HepG2 (cell line): Measurements from ENCODE around the gene WDR81. TPM values are rescaled to one million over a fixed set of nuclear protein-coding genes. Genes with fewer than 3 reads are reported as not detected.

Experiments used
- ARHGAP35 ChIP-seq: sonication (generic); formaldehyde crosslinking; IDR thresholded peaks from 2 replicates; pipeline ENCODE4 v1.9.0; 2022; ENCODE audit warnings: mild to moderate bottlenecking, inconsistent platforms, moderate library complexity, missing genetic modification reagents, borderline replicate concordance
- GZF1 ChIP-seq: sonication (generic); formaldehyde crosslinking; IDR thresholded peaks from 2 replicates; pipeline ENCODE4 v1.5.1; 2020; ENCODE audit warnings: mild to moderate bottlenecking, missing genetic modification reagents
- KDM3A ChIP-seq: IDR thresholded peaks from 2 replicates; pipeline ENCODE4 v1.6.1; 2018; ENCODE audit warnings: low read depth, missing compliant biosample characterization
- KLF13 ChIP-seq: sonication (generic); formaldehyde crosslinking; IDR thresholded peaks from 2 replicates; pipeline ENCODE4 v1.4.0; 2020; ENCODE audit warnings: mild to moderate bottlenecking, missing genetic modification reagents
- MAFG ChIP-seq: sonication (generic); formaldehyde crosslinking; IDR thresholded peaks from 2 replicates; pipeline ENCODE4 v1.5.1; 2020; ENCODE audit warnings: mild to moderate bottlenecking, missing genetic modification reagents
- NRL ChIP-seq: sonication (generic); formaldehyde crosslinking; IDR thresholded peaks from 2 replicates; pipeline ENCODE4 v1.5.0; 2020; ENCODE audit warnings: missing genetic modification reagents, mild to moderate bottlenecking, moderate library complexity, borderline replicate concordance
- RAD51 ChIP-seq: fragments of 450-650 bp; IDR thresholded peaks from 2 replicates; pipeline ENCODE4 v1.6.1; 2016; ENCODE audit warnings: borderline replicate concordance
- SMARCE1 ChIP-seq: fragments of 450-650 bp; IDR thresholded peaks from 2 replicates; pipeline ENCODE4 v1.6.1; 2017; ENCODE audit warnings: borderline replicate concordance
- TFE3 ChIP-seq: IDR thresholded peaks from 2 replicates; pipeline ENCODE4 v1.6.1; 2016
- ZBTB38 ChIP-seq: sonication (generic); formaldehyde crosslinking; IDR thresholded peaks from 2 replicates; pipeline ENCODE4 v1.5.1; 2020; ENCODE audit warnings: mild to moderate bottlenecking, missing genetic modification reagents
- ZNF264 ChIP-seq: sonication (generic); formaldehyde crosslinking; IDR thresholded peaks from 2 replicates; pipeline ENCODE4 v1.4.0; 2020; ENCODE audit warnings: missing genetic modification reagents
- ZNF282 ChIP-seq: fragments of 450-650 bp; IDR thresholded peaks from 2 replicates; pipeline ENCODE4 v1.6.1; 2018; ENCODE audit not compliant: partially characterized antibody
- ZNF441 ChIP-seq: sonication (generic); formaldehyde crosslinking; IDR thresholded peaks from 2 replicates; pipeline ENCODE4 v1.7.0; 2021; ENCODE audit warnings: missing genetic modification reagents, borderline replicate concordance
- ZNF687 ChIP-seq: sonication (generic); formaldehyde crosslinking; IDR thresholded peaks from 2 replicates; pipeline ENCODE4 v1.5.1; 2020; ENCODE audit warnings: mild to moderate bottlenecking, missing genetic modification reagents, moderate library complexity
- ZNF784 ChIP-seq: sonication (generic); formaldehyde crosslinking; IDR thresholded peaks from 2 replicates; pipeline ENCODE4 v1.5.1; 2020; ENCODE audit warnings: missing genetic modification reagents, mild to moderate bottlenecking, borderline replicate concordance
- polyA plus RNA-seq, 8 experiments: library from polyadenylated mRNA; depleted of rRNA in 3 of 8; stranded (reverse) in 7 of 8; unstranded in 1 of 8; fragments of >200 nt; fragmentation: Illumina TruSeq in 4 of 8; extraction: Trizol in 4 of 8; gene quantifications; 2 replicates each; pipeline versions ENCODE4 v1.2.1 to v1.2.3, GENCODE V29; 2011 to 2016; ENCODE audit warnings: low read depth in 4 of 8, missing spikeins in 1 of 8, mixed read lengths in 1 of 8; ENCODE audit not compliant: insufficient read depth in 1 of 8
- total RNA-seq, 5 experiments: library from RNA; depleted of rRNA; stranded (reverse); fragments of >200 nt; fragmentation: Illumina TruSeq; extraction: Trizol; gene quantifications; 2 replicates each; pipeline ENCODE4 v1.2.3, GENCODE V29; 2016; ENCODE audit warnings: low read depth in 1 of 5
- TF ChIP-seq, protein P1 (sequence below): IDR thresholded peaks from 2 replicates; pipeline ENCODE4 v1.6.1; 2016; ENCODE audit warnings: missing biosample characterization, missing genetic modification reagents, low read depth
- TF ChIP-seq, protein P2 (sequence below): sonication (generic); formaldehyde crosslinking; conservative IDR thresholded peaks from 2 replicates; pipeline ENCODE4 v1.4.0; 2020; ENCODE audit warnings: missing genetic modification reagents
- TF ChIP-seq, protein P3 (sequence below): sonication (generic); formaldehyde crosslinking; IDR thresholded peaks from 2 replicates; pipeline ENCODE4 v1.5.0; 2020; ENCODE audit warnings: mild to moderate bottlenecking, low read depth, missing genetic modification reagents, borderline replicate concordance

WDR81 gene
- total and polyA plus RNA-seq, 2 of the 13 experiments (the other 11 are each of a cell fraction or from before 2014, with no cell fraction given), result 9.1 to 16.7 TPM

- TF ChIP-seq, protein P1, sequence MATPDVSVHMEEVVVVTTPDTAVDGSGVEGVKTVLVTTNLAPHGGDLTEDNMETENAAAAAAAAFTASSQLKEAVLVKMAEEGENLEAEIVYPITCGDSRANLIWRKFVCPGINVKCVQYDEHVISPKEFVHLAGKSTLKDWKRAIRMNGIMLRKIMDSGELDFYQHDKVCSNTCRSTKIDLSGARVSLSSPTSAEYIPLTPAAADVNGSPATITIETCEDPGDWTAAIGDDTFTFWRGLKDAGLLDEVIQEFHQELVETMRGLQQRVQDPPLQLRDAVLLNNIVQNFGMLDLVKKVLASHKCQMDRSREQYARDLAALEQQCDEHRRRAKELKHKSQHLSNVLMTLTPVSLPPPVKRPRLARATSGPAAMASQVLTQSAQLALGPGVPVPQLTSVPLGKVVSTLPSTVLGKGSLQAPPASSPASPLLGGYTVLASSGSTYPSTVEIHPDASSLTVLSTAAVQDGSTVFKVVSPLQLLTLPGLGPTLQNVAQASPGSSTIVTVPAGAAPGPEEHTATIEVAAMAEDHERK, result peak; percentile 34; the same call in 1 of the 2 replicates
- no peak for TF ChIP-seq KLF13 (CRISPR knock-in tag)
- peak; percentile 29; the same call in 1 of the 2 replicates for TF ChIP-seq ZBTB38 (CRISPR knock-in tag)
- no peak for TF ChIP-seq RAD51
- TF ChIP-seq ARHGAP35 (CRISPR knock-in tag), result no peak; the same call in 1 of the 2 replicates
- TF ChIP-seq ZNF441, result peak; percentile 69; the same call in 1 of the 2 replicates
- no peak; the same call in 1 of the 2 replicates for TF ChIP-seq KDM3A
- no peak for TF ChIP-seq ZNF264
- TF ChIP-seq TFE3 (CRISPR knock-in tag), result peak; percentile 36; the same call in 1 of the 2 replicates
- TF ChIP-seq MAFG (CRISPR knock-in tag), result no peak
- 0 out of 2 replicates have a peak, but pooled peaks have one; percentile 51 for TF ChIP-seq GZF1
- no peak for TF ChIP-seq ZNF282
- TF ChIP-seq, protein P2, sequence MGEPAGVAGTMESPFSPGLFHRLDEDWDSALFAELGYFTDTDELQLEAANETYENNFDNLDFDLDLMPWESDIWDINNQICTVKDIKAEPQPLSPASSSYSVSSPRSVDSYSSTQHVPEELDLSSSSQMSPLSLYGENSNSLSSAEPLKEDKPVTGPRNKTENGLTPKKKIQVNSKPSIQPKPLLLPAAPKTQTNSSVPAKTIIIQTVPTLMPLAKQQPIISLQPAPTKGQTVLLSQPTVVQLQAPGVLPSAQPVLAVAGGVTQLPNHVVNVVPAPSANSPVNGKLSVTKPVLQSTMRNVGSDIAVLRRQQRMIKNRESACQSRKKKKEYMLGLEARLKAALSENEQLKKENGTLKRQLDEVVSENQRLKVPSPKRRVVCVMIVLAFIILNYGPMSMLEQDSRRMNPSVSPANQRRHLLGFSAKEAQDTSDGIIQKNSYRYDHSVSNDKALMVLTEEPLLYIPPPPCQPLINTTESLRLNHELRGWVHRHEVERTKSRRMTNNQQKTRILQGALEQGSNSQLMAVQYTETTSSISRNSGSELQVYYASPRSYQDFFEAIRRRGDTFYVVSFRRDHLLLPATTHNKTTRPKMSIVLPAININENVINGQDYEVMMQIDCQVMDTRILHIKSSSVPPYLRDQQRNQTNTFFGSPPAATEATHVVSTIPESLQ, result no peak
- TF ChIP-seq, protein P3, sequence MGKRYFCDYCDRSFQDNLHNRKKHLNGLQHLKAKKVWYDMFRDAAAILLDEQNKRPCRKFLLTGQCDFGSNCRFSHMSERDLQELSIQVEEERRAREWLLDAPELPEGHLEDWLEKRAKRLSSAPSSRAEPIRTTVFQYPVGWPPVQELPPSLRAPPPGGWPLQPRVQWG, result no peak
- TF ChIP-seq ZNF784 (CRISPR knock-in tag), result no peak
- peak; percentile 79; the same call in 1 of the 2 replicates for TF ChIP-seq NRL
- TF ChIP-seq ZNF687 (CRISPR knock-in tag), result peak; percentile 84
- TF ChIP-seq SMARCE1, result no peak
Observed at GRCh38 chr17:1684378-1685189, 39.9 kb upstream of the WDR81 start, which contains the start of gene PRPF8 (continued).
